A549 (cell line): ENCODE measurements around the gene TSKU. TPM values are rescaled to one million over a fixed set of nuclear protein-coding genes. Genes with fewer than 3 reads are reported as not detected.

Experiments used
- CEBPB ChIP-seq, 2 experiments: fragments of >200 bp in 1 of 2; sonication (Bioruptor Twin) in 1 of 2; formaldehyde crosslinking in 1 of 2; IDR thresholded peaks; 2 replicates each; pipeline ENCODE4 v1.6.1; 2012 to 2016
- EHMT2 ChIP-seq: fragments of 200-600 bp; sonication (generic); IDR thresholded peaks from 2 replicates; pipeline ENCODE4 v1.6.1; 2016; ENCODE audit warnings: antibody characterized with exemption, low read depth, mild to moderate bottlenecking, moderate library complexity
- EP300 ChIP-seq, 2 experiments: fragments of >200 bp; sonication (Bioruptor Twin); formaldehyde crosslinking; IDR thresholded peaks; 2 replicates in 1 of 2; 3 replicates in 1 of 2; pipeline ENCODE4 v1.6.1; 2016 to 2017
- FOSL2 ChIP-seq, 2 experiments: fragments of 450-650 bp in 1 of 2; fragments of >200 bp in 1 of 2; sonication (Bioruptor Twin) in 1 of 2; formaldehyde crosslinking; IDR thresholded peaks; 2 replicates each; pipeline versions ENCODE4 v1.5.0 to v1.6.1; 2016 to 2020; ENCODE audit warnings: mild to moderate bottlenecking in 1 of 2, moderate library complexity in 1 of 2
- GATA3 ChIP-seq: IDR thresholded peaks from 2 replicates; pipeline ENCODE4 v1.6.1; 2012; ENCODE audit warnings: borderline replicate concordance
- HMGXB4 ChIP-seq: fragments of 250-450 bp; sonication (Bioruptor Pico); IDR thresholded peaks from 2 replicates; pipeline ENCODE4 v1.5.0; 2021; ENCODE audit warnings: mild to moderate bottlenecking, moderate library complexity, borderline replicate concordance
- JUN ChIP-seq, 2 experiments: fragments of >200 bp; sonication (Bioruptor Twin); formaldehyde crosslinking; IDR thresholded peaks; 2 replicates in 1 of 2; 3 replicates in 1 of 2; pipeline ENCODE4 v1.6.1; 2016 to 2017
- JUNB ChIP-seq: fragments of >200 bp; sonication (Bioruptor Twin); formaldehyde crosslinking; IDR thresholded peaks from 2 replicates; pipeline ENCODE4 v1.6.1; 2016
- MAZ ChIP-seq: fragments of 150-350 bp; IDR thresholded peaks from 2 replicates; pipeline ENCODE4 v1.6.1; 2014; ENCODE audit warnings: antibody characterized with exemption, low read depth, low read length, borderline replicate concordance
- MYC ChIP-seq: IDR thresholded peaks from 2 replicates; pipeline ENCODE4 v1.6.1; 2012; ENCODE audit warnings: mild to moderate bottlenecking, inconsistent platforms, low read length, improper control_type of control experiment, borderline replicate concordance
- NFE2L2 ChIP-seq: fragments of 150-350 bp; conservative IDR thresholded peaks from 2 replicates; pipeline ENCODE4 v1.6.1; 2014; ENCODE audit warnings: low read length
- POLR2A ChIP-seq: IDR thresholded peaks from 2 replicates; pipeline ENCODE4 v1.6.1; 2012; ENCODE audit warnings: mild to moderate bottlenecking, low read length
- POLR2AphosphoS2 ChIP-seq: conservative IDR thresholded peaks from 2 replicates; pipeline ENCODE4 v1.6.1; 2012; ENCODE audit warnings: low read length, improper control_type of control experiment, inconsistent platforms
- RAD21 ChIP-seq, 2 experiments: fragments of >200 bp in 1 of 2; sonication (Bioruptor Twin) in 1 of 2; formaldehyde crosslinking in 1 of 2; IDR thresholded peaks in 1 of 2; conservative IDR thresholded peaks in 1 of 2; 2 replicates in 1 of 2; 3 replicates in 1 of 2; pipeline ENCODE4 v1.6.1; 2012 to 2018; ENCODE audit warnings: inconsistent platforms in 1 of 2
- RARB ChIP-seq: fragments of 250-450 bp; sonication (Bioruptor Pico); IDR thresholded peaks from 2 replicates; pipeline ENCODE4 v1.8.0; 2021; ENCODE audit warnings: mild to moderate bottlenecking, moderate library complexity
- RCOR1 ChIP-seq: fragments of 150-350 bp; IDR thresholded peaks from 2 replicates; pipeline ENCODE4 v1.6.1; 2014; ENCODE audit warnings: antibody characterized with exemption, low read length, low read depth
- REST ChIP-seq: fragments of 200-600 bp; sonication (generic); IDR thresholded peaks from 2 replicates; pipeline ENCODE4 v1.6.1; 2016; ENCODE audit warnings: antibody characterized with exemption, mild to moderate bottlenecking, moderate library complexity
- polyA plus RNA-seq, 4 experiments: library from polyadenylated mRNA; depleted of rRNA in 3 of 4; stranded (reverse); fragments of >200 nt; fragmentation: RNase III in 1 of 4; extraction: RNeasy Plus Mini Kit Qiagen cat#74134 plus additional on column Dnase treatment in 1 of 4; gene quantifications; 2 replicates in 3 of 4; 3 replicates in 1 of 4; pipeline ENCODE4 v1.2.3, GENCODE V29; 2011 to 2017
- TF ChIP-seq, protein P1 (sequence below): IDR thresholded peaks from 2 replicates; pipeline ENCODE4 v1.6.1; 2012; ENCODE audit warnings: low read depth, borderline replicate concordance
- TF ChIP-seq, protein P2 (sequence below): fragments of 250-450 bp; sonication (Bioruptor Pico); IDR thresholded peaks from 2 replicates; pipeline ENCODE4 v1.5.0; 2020; ENCODE audit warnings: low read depth, mild to moderate bottlenecking, moderate library complexity
- TF ChIP-seq, protein P3 (sequence below): fragments of >200 bp; sonication (Bioruptor Twin); formaldehyde crosslinking; IDR thresholded peaks from 3 replicates; pipeline ENCODE4 v1.5.1; 2016

Gene TSKU
- polyA plus RNA-seq, 2 of the 4 experiments (the other 2 are of a cell fraction): 164 to 171 TPM

GRCh38 chr11:76823481-76824028, 40.4 kb downstream of the TSKU start (continued):
- TF ChIP-seq, protein P1, sequence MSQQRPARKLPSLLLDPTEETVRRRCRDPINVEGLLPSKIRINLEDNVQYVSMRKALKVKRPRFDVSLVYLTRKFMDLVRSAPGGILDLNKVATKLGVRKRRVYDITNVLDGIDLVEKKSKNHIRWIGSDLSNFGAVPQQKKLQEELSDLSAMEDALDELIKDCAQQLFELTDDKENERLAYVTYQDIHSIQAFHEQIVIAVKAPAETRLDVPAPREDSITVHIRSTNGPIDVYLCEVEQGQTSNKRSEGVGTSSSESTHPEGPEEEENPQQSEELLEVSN: no peak
- TF ChIP-seq RAD21 (conservative IDR thresholded peaks at IDR 0.05 in 1 of 2, IDR thresholded peaks at IDR 0.05 in 1 of 2) (no peak), NFE2L2 (no peak), POLR2A (no peak; the same call in 1 of the 2 replicates), CEBPB (IDR thresholded peaks at IDR 0.05) (no peak; a peak in 1 of 4 replicates), RCOR1 (no peak), GATA3 (no peak), RARB (CRISPR knock-in tag) (no peak), JUNB (peak; percentile 37; the same call in 1 of the 2 replicates), EP300 (IDR thresholded peaks at IDR 0.05) (no peak), MYC (no peak), POLR2AphosphoS2 (no peak), EHMT2 (no peak), FOSL2 (IDR thresholded peaks at IDR 0.05) (0 out of 2 replicates have a peak, but pooled peaks have one; percentile 26), FOSL2 (CRISPR knock-in tag; IDR thresholded peaks at IDR 0.05) (peak; percentile 88), MAZ (no peak), REST (no peak), JUN (IDR thresholded peaks at IDR 0.05) (peak in 1 of 2 experiments; percentile 68; a peak in 3 of 5 replicates), HMGXB4 (CRISPR knock-in tag) (no peak)
- TF ChIP-seq, protein P2, sequence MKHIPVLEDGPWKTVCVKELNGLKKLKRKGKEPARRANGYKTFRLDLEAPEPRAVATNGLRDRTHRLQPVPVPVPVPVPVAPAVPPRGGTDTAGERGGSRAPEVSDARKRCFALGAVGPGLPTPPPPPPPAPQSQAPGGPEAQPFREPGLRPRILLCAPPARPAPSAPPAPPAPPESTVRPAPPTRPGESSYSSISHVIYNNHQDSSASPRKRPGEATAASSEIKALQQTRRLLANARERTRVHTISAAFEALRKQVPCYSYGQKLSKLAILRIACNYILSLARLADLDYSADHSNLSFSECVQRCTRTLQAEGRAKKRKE (CRISPR knock-in tag): no peak
- TF ChIP-seq, protein P3, sequence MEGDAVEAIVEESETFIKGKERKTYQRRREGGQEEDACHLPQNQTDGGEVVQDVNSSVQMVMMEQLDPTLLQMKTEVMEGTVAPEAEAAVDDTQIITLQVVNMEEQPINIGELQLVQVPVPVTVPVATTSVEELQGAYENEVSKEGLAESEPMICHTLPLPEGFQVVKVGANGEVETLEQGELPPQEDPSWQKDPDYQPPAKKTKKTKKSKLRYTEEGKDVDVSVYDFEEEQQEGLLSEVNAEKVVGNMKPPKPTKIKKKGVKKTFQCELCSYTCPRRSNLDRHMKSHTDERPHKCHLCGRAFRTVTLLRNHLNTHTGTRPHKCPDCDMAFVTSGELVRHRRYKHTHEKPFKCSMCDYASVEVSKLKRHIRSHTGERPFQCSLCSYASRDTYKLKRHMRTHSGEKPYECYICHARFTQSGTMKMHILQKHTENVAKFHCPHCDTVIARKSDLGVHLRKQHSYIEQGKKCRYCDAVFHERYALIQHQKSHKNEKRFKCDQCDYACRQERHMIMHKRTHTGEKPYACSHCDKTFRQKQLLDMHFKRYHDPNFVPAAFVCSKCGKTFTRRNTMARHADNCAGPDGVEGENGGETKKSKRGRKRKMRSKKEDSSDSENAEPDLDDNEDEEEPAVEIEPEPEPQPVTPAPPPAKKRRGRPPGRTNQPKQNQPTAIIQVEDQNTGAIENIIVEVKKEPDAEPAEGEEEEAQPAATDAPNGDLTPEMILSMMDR: no peak
